HepG2 (cell line): ENCODE data around the gene KCNH6. TPM values are rescaled to one million over a fixed set of nuclear protein-coding genes. Genes with fewer than 3 reads are reported as not detected.

Experiments used
- ATAC-seq: fragments of 200-7000 bp; cut with Tn5 transposase; 3 replicates; pipeline ENCODE4 v1.9.1; 2020; ENCODE audit warnings: mild to moderate bottlenecking, moderate library complexity
- BruUV-seq: library from RNA; stranded (reverse); fragments of 400-500 nt; replicated peaks from 2 replicates; lab custom pipeline; 2021; lab: Mats Ljungman, UMichigan
- CTCF ChIA-PET: fragments of 300-600 bp; formaldehyde crosslinking; extraction: SDS; loops from one replicate; lab custom pipeline; 2021; ENCODE audit warnings: low total read pairs, inconsistent platforms, low intra/inter-chr PET ratio; lab: Yijun Ruan, JAX
- POLR2A ChIA-PET: fragments of 350-600 bp; sonication (Branson Sonifier 250); formaldehyde crosslinking; loops from one replicate; lab custom pipeline; 2020; ENCODE audit warnings: antibody characterized with exemption, inconsistent platforms; lab: Yijun Ruan, JAX
- DNase-seq: peaks from one replicate; pipeline ENCODE4 v3.0.0-alpha.2; 2015; ENCODE audit warnings: low spot score
- FAIRE-seq: peaks from 3 replicates; lab custom pipeline; 2011; peaks lifted over from hg19 to GRCh38; lab: Jason Lieb, UNC
- H2AFZ ChIP-seq: one replicate; pipeline ENCODE4 v1.6.1; 2011; ENCODE audit warnings: low read length, inconsistent platforms
- H3K27ac ChIP-seq: fragments of 300-600 bp; 3 replicates; pipeline ENCODE4 v1.8.0; 2011; ENCODE audit warnings: mixed run types, mild to moderate bottlenecking, mixed read lengths, low read length, inconsistent platforms; ENCODE audit not compliant: insufficient read depth; ENCODE audit errors: extremely low read length
- H3K27me3 ChIP-seq, 2 experiments: fragments of 200-600 bp in 1 of 2; 2 replicates in 1 of 2; 3 replicates in 1 of 2; pipeline versions ENCODE4 v1.6.0 to v1.8.0; 2011; ENCODE audit warnings: low read length in 2 of 2, mild to moderate bottlenecking in 2 of 2, moderate library complexity in 2 of 2, inconsistent platforms in 1 of 2; ENCODE audit not compliant: insufficient read depth in 2 of 2, control insufficient read depth in 1 of 2
- H3K36me3 ChIP-seq, 2 experiments: fragments of 200-600 bp in 1 of 2; replicated peaks in 1 of 2; 2 replicates in 1 of 2; 3 replicates in 1 of 2; pipeline versions ENCODE4 v1.5.1 to v1.8.0; 2011; ENCODE audit warnings: low read length in 2 of 2, inconsistent platforms in 1 of 2; ENCODE audit not compliant: insufficient read depth in 2 of 2, control insufficient read depth in 1 of 2
- H3K4me1 ChIP-seq: 2 replicates; pipeline ENCODE4 v1.5.1; 2012; ENCODE audit warnings: low read length, inconsistent platforms; ENCODE audit not compliant: insufficient read depth
- H3K4me2 ChIP-seq: 2 replicates; pipeline ENCODE4 v1.6.0; 2011; ENCODE audit warnings: low read depth, low read length, inconsistent platforms
- H3K4me3 ChIP-seq, 3 experiments: fragments of 200-600 bp in 1 of 3; sonication (generic), shearing (Covaris generic) in 1 of 3; replicated peaks in 1 of 3; 2 replicates each; pipeline ENCODE4 v1.5.1; 2011 to 2016; ENCODE audit warnings: low read length in 3 of 3, inconsistent platforms in 2 of 3, low read depth in 2 of 3, mild to moderate bottlenecking in 2 of 3, control low read depth in 1 of 3, mixed read lengths in 1 of 3; ENCODE audit not compliant: insufficient read depth in 1 of 3
- H3K79me2 ChIP-seq: one replicate; pipeline ENCODE4 v1.6.1; 2011; ENCODE audit warnings: low read length, inconsistent platforms; ENCODE audit not compliant: insufficient read depth
- H3K9ac ChIP-seq: 2 replicates; pipeline ENCODE4 v1.6.0; 2011; ENCODE audit warnings: mild to moderate bottlenecking, low read depth, low read length, inconsistent platforms; ENCODE audit not compliant: insufficient read depth
- H3K9me3 ChIP-seq: 2 replicates; pipeline ENCODE4 v1.5.1; 2012; ENCODE audit warnings: mild to moderate bottlenecking, low read length
- H4K20me1 ChIP-seq: 2 replicates; pipeline ENCODE4 v1.6.0; 2011; ENCODE audit warnings: inconsistent platforms, mild to moderate bottlenecking, low read length, moderate library complexity; ENCODE audit not compliant: insufficient read depth
- CEBPB ChIP-seq: IDR thresholded peaks from 2 replicates; pipeline ENCODE4 v1.6.1; 2011; ENCODE audit warnings: low read depth, low read length, improper control_type of control experiment, borderline replicate concordance
- HMG20A ChIP-seq: IDR thresholded peaks from 2 replicates; pipeline ENCODE4 v1.6.1; 2016; ENCODE audit warnings: borderline replicate concordance
- HNF4A ChIP-seq: sonication (generic); formaldehyde crosslinking; IDR thresholded peaks from 2 replicates; pipeline ENCODE4 v1.4.0; 2020; ENCODE audit warnings: missing genetic modification reagents
- TGIF2 ChIP-seq: IDR thresholded peaks from 2 replicates; pipeline ENCODE4 v1.6.1; 2016; ENCODE audit warnings: control low read depth, missing compliant biosample characterization
- ZNF225 ChIP-seq: sonication (generic); formaldehyde crosslinking; IDR thresholded peaks from 2 replicates; pipeline ENCODE4 v1.4.0; 2020; ENCODE audit warnings: mild to moderate bottlenecking, missing genetic modification reagents
- WGBS: methylation state at CpG from one replicate; pipeline ENCODE4 v1.1.6; 2017; ENCODE audit warnings: low lambda C conversion rate; 5-methylcytosine and 5-hydroxymethylcytosine counted together
- in situ Hi-C: cut with HindIII; loops from 2 replicates; pipeline ENCODE4 v1.10.0; 2017; ENCODE audit warnings: low pct_unique_long_range_greater_than_20kb; ENCODE audit not compliant: extremely low pct_ligation_motif_present
- intact Hi-C: fragments of 100-400 bp; cut with micrococcal nuclease; formaldehyde crosslinking; loops from one replicate; pipeline ENCODE4 v1.10.0; 2022; ENCODE audit not compliant: unreplicated experiment
- polyA plus RNA-seq, 8 experiments: library from polyadenylated mRNA; depleted of rRNA in 3 of 8; stranded (reverse) in 7 of 8; unstranded in 1 of 8; fragments of >200 nt; fragmentation: Illumina TruSeq in 4 of 8; extraction: Trizol in 4 of 8; gene quantifications; 2 replicates each; pipeline versions ENCODE4 v1.2.1 to v1.2.3, GENCODE V29; 2011 to 2016; ENCODE audit warnings: low read depth in 4 of 8, missing spikeins in 1 of 8, mixed read lengths in 1 of 8; ENCODE audit not compliant: insufficient read depth in 1 of 8
- total RNA-seq, 5 experiments: library from RNA; depleted of rRNA; stranded (reverse); fragments of >200 nt; fragmentation: Illumina TruSeq; extraction: Trizol; gene quantifications; 2 replicates each; pipeline ENCODE4 v1.2.3, GENCODE V29; 2016; ENCODE audit warnings: low read depth in 1 of 5
- TF ChIP-seq, protein P1 (sequence below): sonication (generic); formaldehyde crosslinking; IDR thresholded peaks from 2 replicates; pipeline ENCODE4 v1.4.0; 2020; ENCODE audit warnings: missing genetic modification reagents

The KCNH6 gene
- total and polyA plus RNA-seq, 2 of the 13 experiments (the other 11 are each of a cell fraction or from before 2014, with no cell fraction given), result 0.05 to 0.18 TPM

DNA sequence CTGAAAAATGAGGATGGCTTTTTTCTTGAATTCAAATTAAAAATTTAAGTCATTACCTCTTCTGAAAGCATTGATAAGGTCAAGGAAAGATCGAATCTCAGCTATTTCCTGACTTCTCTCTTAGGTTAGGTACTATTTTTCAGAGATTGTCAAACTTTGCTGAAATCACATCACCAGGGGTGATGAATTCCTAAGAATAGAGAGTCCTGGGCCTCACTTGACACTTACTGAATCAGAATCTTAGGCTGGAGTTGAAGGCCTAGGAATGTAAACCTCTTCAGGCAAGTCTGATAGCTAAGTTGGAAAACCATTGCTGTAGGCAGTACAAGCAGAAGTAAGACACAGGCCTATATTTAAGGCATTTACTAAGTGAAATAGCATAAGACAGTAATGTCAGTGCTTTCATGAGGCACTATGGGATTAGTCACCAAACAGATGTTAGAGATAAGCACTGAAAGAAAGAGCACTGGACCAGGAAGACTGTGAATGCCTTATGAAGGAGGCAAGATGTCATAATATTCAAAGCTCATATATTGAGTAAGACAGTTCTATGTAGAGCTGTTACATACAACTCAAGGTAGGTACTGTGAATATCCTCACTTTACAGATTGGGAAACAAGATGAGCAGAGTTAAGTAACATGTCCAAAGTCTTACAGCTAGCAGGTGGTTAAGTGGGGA, 48.6 kb downstream of the KCNH6 start:
- in situ Hi-C loops, result no loop called here
- TF ChIP-seq CEBPB (peak; percentile 54; the same call in 1 of the 2 replicates), TGIF2 (CRISPR knock-in tag) (0 out of 2 replicates have a peak, but pooled peaks have one; percentile 28), HNF4A (CRISPR knock-in tag) (0 out of 2 replicates have a peak, but pooled peaks have one; percentile 8), HMG20A (CRISPR knock-in tag) (0 out of 2 replicates have a peak, but pooled peaks have one; percentile 14), ZNF225 (CRISPR knock-in tag) (no peak)
- TF ChIP-seq, protein P1, sequence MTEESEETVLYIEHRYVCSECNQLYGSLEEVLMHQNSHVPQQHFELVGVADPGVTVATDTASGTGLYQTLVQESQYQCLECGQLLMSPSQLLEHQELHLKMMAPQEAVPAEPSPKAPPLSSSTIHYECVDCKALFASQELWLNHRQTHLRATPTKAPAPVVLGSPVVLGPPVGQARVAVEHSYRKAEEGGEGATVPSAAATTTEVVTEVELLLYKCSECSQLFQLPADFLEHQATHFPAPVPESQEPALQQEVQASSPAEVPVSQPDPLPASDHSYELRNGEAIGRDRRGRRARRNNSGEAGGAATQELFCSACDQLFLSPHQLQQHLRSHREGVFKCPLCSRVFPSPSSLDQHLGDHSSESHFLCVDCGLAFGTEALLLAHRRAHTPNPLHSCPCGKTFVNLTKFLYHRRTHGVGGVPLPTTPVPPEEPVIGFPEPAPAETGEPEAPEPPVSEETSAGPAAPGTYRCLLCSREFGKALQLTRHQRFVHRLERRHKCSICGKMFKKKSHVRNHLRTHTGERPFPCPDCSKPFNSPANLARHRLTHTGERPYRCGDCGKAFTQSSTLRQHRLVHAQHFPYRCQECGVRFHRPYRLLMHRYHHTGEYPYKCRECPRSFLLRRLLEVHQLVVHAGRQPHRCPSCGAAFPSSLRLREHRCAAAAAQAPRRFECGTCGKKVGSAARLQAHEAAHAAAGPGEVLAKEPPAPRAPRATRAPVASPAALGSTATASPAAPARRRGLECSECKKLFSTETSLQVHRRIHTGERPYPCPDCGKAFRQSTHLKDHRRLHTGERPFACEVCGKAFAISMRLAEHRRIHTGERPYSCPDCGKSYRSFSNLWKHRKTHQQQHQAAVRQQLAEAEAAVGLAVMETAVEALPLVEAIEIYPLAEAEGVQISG (CRISPR knock-in tag), result no peak
- Histone ChIP-seq H3K4me2 (no peak overlapping the region), H3K79me2 (peaks cover 60% of the 10 kb centered on the region), H3K36me3 (peaks cover 0 to 9% of the 10 kb centered on the region in 2 experiments; a peak in 3 of 5 replicates), H3K9me3 (no peaks in the 10 kb centered on the region), H3K27me3 (no peaks in the 10 kb centered on the region), H3K4me3 (no peak overlapping the region), H4K20me1 (peaks cover 35% of the 10 kb centered on the region), H3K9ac (no peak overlapping the region), H3K4me1 (peaks cover 12% of the 10 kb centered on the region), H2AFZ (no peak overlapping the region), H3K27ac (no peak overlapping the region)
- BruUV-seq, result no TSS peak
- ChIA-PET CTCF (no interaction called here), POLR2A (interaction anchor here (1.0 kb wide), 1 partner anchor 21 kb away, joined by 3 read pairs; the partner anchor contains the start of gene DCAF7)
- DNase-seq (peak; percentile 16), ATAC-seq (no peak), FAIRE-seq (peak; percentile 77)
- 86% methylated on average over 1 of the region's 1 CpG for WGBS
- intact Hi-C loops, result loop anchor here (10.0 kb wide), 1 partner anchor 147 kb away; no protein-coding TSS in a partner anchor
